Right lobe of liver (tissue), 6 donors: Measurements from ENCODE around the gene SLC26A4. TPM values are rescaled to one million over a fixed set of nuclear protein-coding genes. Genes with fewer than 3 reads are reported as not detected.

Source experiments
- ATAC-seq, 4 donors: fragments of 200-7000 bp; cut with Tn5 transposase; one replicate each; pipeline ENCODE4 v1.9.1; 2020; ENCODE audit warnings: mild to moderate bottlenecking in 4 of 4, moderate library complexity in 4 of 4
- DNase-seq, 3 donors: peaks; one replicate each; pipeline ENCODE4 v3.0.0-alpha.2; 2020
- H3K27ac ChIP-seq, 3 donors: fragments of 200-600 bp; one replicate each; pipeline ENCODE4 v1.8.0; 2022
- H3K27me3 ChIP-seq, 2 donors: fragments of 200-600 bp; one replicate each; pipeline ENCODE4 v1.8.0; 2022
- H3K36me3 ChIP-seq, 4 donors: fragments of 200-600 bp; sonication (generic) in 1 of 4; one replicate each; pipeline versions ENCODE4 v1.5.1 to v1.8.0; 2017 to 2022; ENCODE audit warnings: control low read depth in 1 of 4
- H3K4me1 ChIP-seq, 4 donors: fragments of 200-600 bp; sonication (generic) in 1 of 4; one replicate each; pipeline versions ENCODE4 v1.5.1 to v1.8.0; 2017 to 2022; ENCODE audit warnings: control low read depth in 1 of 4
- H3K4me3 ChIP-seq, 3 donors: fragments of 200-600 bp; one replicate each; pipeline ENCODE4 v1.8.0; 2022
- H3K9me3 ChIP-seq, 4 donors: fragments of 200-600 bp; sonication (generic) in 1 of 4; one replicate each; pipeline versions ENCODE4 v1.5.1 to v1.8.0; 2017 to 2022; ENCODE audit warnings: control low read depth in 1 of 4
- CTCF ChIP-seq, 4 donors: fragments of 200-600 bp in 3 of 4; fragments of 450-650 bp in 1 of 4; IDR thresholded peaks; one replicate each; pipeline versions ENCODE4 v1.5.1 to v1.8.0; 2016 to 2022; ENCODE audit warnings: antibody characterized with exemption in 4 of 4, mild to moderate bottlenecking in 2 of 4
- POLR2A ChIP-seq: fragments of 450-650 bp; IDR thresholded peaks from one replicate; pipeline ENCODE4 v1.6.1; 2017; ENCODE audit warnings: antibody characterized with exemption, mild to moderate bottlenecking
- WGBS: methylation state at CpG from one replicate; pipeline ENCODE4 v1.1.6; 2018; ENCODE audit warnings: low coverage, low lambda C conversion rate; ENCODE audit not compliant: insufficient coverage; ENCODE audit errors: missing lambda C conversion rate; 5-methylcytosine and 5-hydroxymethylcytosine counted together
- intact Hi-C, 2 donors: fragments of 100-400 bp; cut with DNase I; formaldehyde crosslinking; loops; one replicate each; pipeline versions ENCODE4 v1.11.2 to v1.14.1; 2022
- total RNA-seq, 6 experiments: library from RNA; depleted of rRNA in 2 of 6; stranded (reverse); fragments of >200 nt in 2 of 6; fragmentation: NEBNext Ultra II Directional in 3 of 6; extraction: Animal tissue kit (Norgen Biotek cat#: 25700) in 3 of 6; gene quantifications; one replicate each; pipeline versions ENCODE4 v1.1.0 to v1.2.4, GENCODE V29; 2016 to 2023
- donor health status: DM: no; HTN: yes; CAD: no.
- donor health status: DM: no; HTN: no; CAD: no.
- donor health status: DM: no; HTN: no; CAD: no.
- donor health status: DM: no; HTN: yes; CAD: no.
- donor health status: DM: no; HTN: yes; CAD: no.

Gene SLC26A4
- total RNA-seq, 6 experiments from 2014 or later, result 0.05 to 0.68 (median 0.27) TPM; not detected in 1

- Histone ChIP-seq H3K9me3 (no peaks in the 10 kb centered on the region), H3K4me3 (peak overlapping the region; percentile 32 to 54 (median 50)), H3K27ac (no peak overlapping the region), H3K36me3 (no peaks in the 10 kb centered on the region), H3K27me3 (peaks cover 0 to 4% of the 10 kb centered on the region in 2 donors), H3K4me1 (peaks cover 0 to 13% (median 4%) of the 10 kb centered on the region in 4 donors)
- ATAC-seq (peak; percentile 91 to 93 (median 92)), DNase-seq (peak; percentile 61 to 77 (median 63))
- WGBS, result 4% methylated on average over 17 of the region's 73 CpGs
- TF ChIP-seq CTCF (IDR thresholded peaks at IDR 0.05) (peak in 2 of 4 donors; percentile 17 to 19), POLR2A (no peak)
- intact Hi-C loops, result no loop called here
Measured at GRCh38 chr7:107661081-107661864, 645 bp downstream of the SLC26A4 start.

- Histone ChIP-seq H3K27ac (no peak overlapping the region), H3K9me3 (no peaks in the 10 kb centered on the region), H3K36me3 (no peaks in the 10 kb centered on the region), H3K4me1 (peaks cover 0 to 13% (median 4%) of the 10 kb centered on the region in 4 donors), H3K27me3 (peaks cover 0 to 4% of the 10 kb centered on the region in 2 donors), H3K4me3 (peak overlapping the region; percentile 32 to 54 (median 50))
- WGBS, result 32% methylated on average over 4 of the region's 20 CpGs
- TF ChIP-seq CTCF (IDR thresholded peaks at IDR 0.05) (peak in 2 of 4 donors; percentile 2 to 5), POLR2A (no peak)
- no peak for DNase-seq
- intact Hi-C loops, result no loop called here
- ATAC-seq, result peak in 1 of 4 donors; percentile 61
Measured at GRCh38 chr7:107661865-107662379, 1.3 kb downstream of the SLC26A4 start.

GRCh38 chr7:107663196-107663595 lies 2.6 kb downstream of the SLC26A4 start:
- peaks cover 0 to 13% (median 4%) of the 10 kb centered on the region in 4 donors for H3K4me1 ChIP-seq
- intact Hi-C loops, result no loop called here
- H3K27ac ChIP-seq, result no peak overlapping the region
- no peaks in the 10 kb centered on the region for H3K9me3 ChIP-seq
- no peak for ATAC-seq
- H3K4me3 ChIP-seq, result no peak overlapping the region
- no peaks in the 10 kb centered on the region for H3K36me3 ChIP-seq
- H3K27me3 ChIP-seq, result peaks cover 0 to 4% of the 10 kb centered on the region in 2 donors
- 60% methylated on average over 3 of the region's 4 CpGs for WGBS
- DNase-seq, result no peak
- TF ChIP-seq CTCF (IDR thresholded peaks at IDR 0.05), result no peak
- TF ChIP-seq POLR2A, result no peak

- WGBS, result 88% methylated on average over 1 of the region's 1 CpG
- Histone ChIP-seq H3K27ac (no peak overlapping the region), H3K4me1 (peaks cover 0 to 2% (median 0%) of the 10 kb centered on the region in 4 donors), H3K4me3 (no peak overlapping the region), H3K36me3 (no peaks in the 10 kb centered on the region), H3K27me3 (no peaks in the 10 kb centered on the region), H3K9me3 (no peaks in the 10 kb centered on the region)
- DNase-seq (no peak), ATAC-seq (no peak)
- TF ChIP-seq CTCF (IDR thresholded peaks at IDR 0.05), result no peak
- no peak for TF ChIP-seq POLR2A
- intact Hi-C loops, result no loop called here
Measured at GRCh38 chr7:107666790-107667189, 6.2 kb downstream of the SLC26A4 start.
